Peyer's patch (tissue), 4 donors: ENCODE measurements around the gene RSPH3.

Source experiments
- CTCF ChIP-seq, 6 experiments: fragments of 450-650 bp in 4 of 6; fragments of 200-600 bp in 2 of 6; sonication (generic) in 1 of 6; IDR thresholded peaks; one replicate each; pipeline ENCODE4 v1.5.1; 2017 to 2019; ENCODE audit warnings: antibody characterized with exemption in 6 of 6, mild to moderate bottlenecking in 3 of 6, moderate library complexity in 1 of 6
- POLR2A ChIP-seq, 2 donors: fragments of 450-650 bp; IDR thresholded peaks; one replicate each; pipeline ENCODE4 v1.5.1; 2017; ENCODE audit warnings: antibody characterized with exemption in 2 of 2, mild to moderate bottlenecking in 2 of 2, moderate library complexity in 2 of 2

- TF ChIP-seq CTCF (IDR thresholded peaks at IDR 0.05) = no peak
- no peak for TF ChIP-seq POLR2A (IDR thresholded peaks at IDR 0.05)
Observed at GRCh38 chr6:159023893-159024292, 23.9 kb upstream of the RSPH3 start.
